ENCODE data around the gene ARHGAP27.
"Not testable (repeated sequence)": the region's sequence is repeated elsewhere in the genome, so short reads cannot be mapped to it uniquely, and the experiment has no call there.

The ARHGAP27 gene

GRCh38 chr17:45432405-45433158, at the start of gene ARHGAP27:
ARHGAP27 (minus strand) TSS chr17:45432870; CDS start chr17:45430279, 2,591 bp downstream.
- no peak for DNase-seq

GRCh38 chr17:45482317-45482716, 49.6 kb upstream of the ARHGAP27 start:
- DNase-seq, result not testable (repeated sequence)

GRCh38 chr17:45475436-45475835, 42.8 kb upstream of the ARHGAP27 start:
- not testable (repeated sequence) for DNase-seq

- DNase-seq, result not testable (repeated sequence)
Measured at GRCh38 chr17:45472249-45472648, 39.6 kb upstream of the ARHGAP27 start.

- not testable (repeated sequence) for DNase-seq
Measured at GRCh38 chr17:45469204-45469563, 36.5 kb upstream of the ARHGAP27 start.

- DNase-seq, result not testable (repeated sequence)
Measured at GRCh38 chr17:45468293-45469203, 35.9 kb upstream of the ARHGAP27 start.

- not testable (repeated sequence) for DNase-seq
Measured at GRCh38 chr17:45461524-45462327, 29.1 kb upstream of the ARHGAP27 start.

- not testable (repeated sequence) for DNase-seq
Measured at GRCh38 chr17:45460422-45460821, 27.8 kb upstream of the ARHGAP27 start.

- DNase-seq, result not testable (repeated sequence)
Measured at GRCh38 chr17:45454341-45454740, 21.7 kb upstream of the ARHGAP27 start.

GRCh38 chr17:45453731-45454130, 21.1 kb upstream of the ARHGAP27 start:
- DNase-seq, result not testable (repeated sequence)

- DNase-seq, result not testable (repeated sequence)
Measured at GRCh38 chr17:45453225-45453534, 20.5 kb upstream of the ARHGAP27 start.

- DNase-seq, result not testable (repeated sequence)
Measured at GRCh38 chr17:45452329-45453224, 19.9 kb upstream of the ARHGAP27 start.

GRCh38 chr17:45451660-45452059, 19.0 kb upstream of the ARHGAP27 start:
- DNase-seq, result not testable (repeated sequence)

- DNase-seq, result no peak
Measured at GRCh38 chr17:45451131-45451530, 18.5 kb upstream of the ARHGAP27 start.

- DNase-seq, result not testable (repeated sequence)
Measured at GRCh38 chr17:45449708-45450329, 17.1 kb upstream of the ARHGAP27 start.

- DNase-seq, result not testable (repeated sequence)
Measured at GRCh38 chr17:45449260-45449659, 16.6 kb upstream of the ARHGAP27 start.

- DNase-seq, result not testable (repeated sequence)
Measured at GRCh38 chr17:45448483-45448882, 15.8 kb upstream of the ARHGAP27 start.

- DNase-seq, result not testable (repeated sequence)
Measured at GRCh38 chr17:45448066-45448465, 15.4 kb upstream of the ARHGAP27 start.

GRCh38 chr17:45447650-45448049, 15.0 kb upstream of the ARHGAP27 start:
- DNase-seq, result not testable (repeated sequence)

- DNase-seq, result not testable (repeated sequence)
Measured at GRCh38 chr17:45446872-45447625, 14.4 kb upstream of the ARHGAP27 start.
